ENCODE data around the gene GRIK3. TPM values are rescaled to one million over a fixed set of nuclear protein-coding genes. Genes with fewer than 3 reads are reported as not detected.
A peak's percentile ranks its signal among the peaks of the same experiment; 100 is the strongest.

Gene GRIK3
- total RNA-seq, 1 donor from 2014 or later = 32.2 TPM

GRCh38 chr1:37021502-37021901 is 12.8 kb downstream of the GRIK3 start:
- no peak for ATAC-seq
- intact Hi-C loops (cut with DNase I) = loop anchor here (10.0 kb wide), 1 partner anchor 317 kb away; no protein-coding TSS in a partner anchor
- DNase-seq (ENCODE audit: low spot score) = no peak

- DNase-seq (ENCODE audit: low spot score) (no peak), ATAC-seq (no peak)
- intact Hi-C loops (cut with DNase I) = loop anchor here (10.0 kb wide), 1 partner anchor 316 kb away; no protein-coding TSS in a partner anchor
Measured at GRCh38 chr1:37020653-37021277, 13.6 kb downstream of the GRIK3 start.

DNA sequence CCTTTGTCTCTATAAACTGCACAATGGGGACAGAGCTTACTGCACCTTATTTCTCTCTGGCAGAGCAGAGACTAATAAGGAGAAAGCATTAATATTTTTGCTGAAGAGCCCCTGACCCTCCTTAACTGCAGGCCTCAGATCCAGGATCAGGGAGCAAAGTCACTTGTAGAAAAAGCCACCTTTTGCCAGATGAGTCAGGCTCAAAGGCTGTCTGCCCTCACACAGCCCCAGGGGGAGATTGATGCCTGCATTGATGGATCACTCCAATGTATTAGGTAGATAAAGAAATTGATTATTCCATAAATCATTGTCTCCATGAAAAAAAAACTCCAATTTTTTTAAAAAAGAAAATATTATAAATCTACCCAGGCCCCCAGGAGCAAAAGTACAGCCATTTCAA is 15.8 kb downstream of the GRIK3 start:
- ATAC-seq (no peak), DNase-seq (ENCODE audit: low spot score) (no peak)
- intact Hi-C loops (cut with DNase I) = no loop called here

GRCh38 chr1:37017720-37018119 is 16.6 kb downstream of the GRIK3 start:
- no peak for ATAC-seq

DNA sequence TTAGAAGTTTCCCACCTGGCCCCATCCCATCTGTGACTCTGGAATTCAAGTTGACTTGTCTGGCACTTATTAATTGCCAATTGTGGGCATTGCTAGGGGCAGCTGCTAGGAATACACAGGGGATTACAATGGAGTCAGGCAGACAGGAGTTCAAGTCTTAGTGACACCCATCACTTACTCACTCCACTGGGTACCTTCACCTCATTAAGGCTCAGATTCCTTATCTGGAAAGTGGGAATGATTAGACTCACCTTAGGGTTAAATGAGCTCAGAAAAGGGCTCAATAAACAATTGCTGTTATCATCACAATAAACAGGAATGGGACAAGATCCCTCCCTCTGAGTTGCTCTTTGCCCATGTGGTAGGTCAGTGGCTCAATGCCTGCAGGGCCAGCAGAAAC is 18.2 kb downstream of the GRIK3 start:
- DNase-seq (ENCODE audit: low spot score) (no peak), ATAC-seq (no peak)
- intact Hi-C loops (cut with DNase I) = no loop called here

More at GRCh38 chr1:37017720-37018119, 16.6 kb downstream of the GRIK3 start:
- DNase-seq (ENCODE audit: low spot score) = no peak
- intact Hi-C loops (cut with DNase I) = no loop called here

DNA sequence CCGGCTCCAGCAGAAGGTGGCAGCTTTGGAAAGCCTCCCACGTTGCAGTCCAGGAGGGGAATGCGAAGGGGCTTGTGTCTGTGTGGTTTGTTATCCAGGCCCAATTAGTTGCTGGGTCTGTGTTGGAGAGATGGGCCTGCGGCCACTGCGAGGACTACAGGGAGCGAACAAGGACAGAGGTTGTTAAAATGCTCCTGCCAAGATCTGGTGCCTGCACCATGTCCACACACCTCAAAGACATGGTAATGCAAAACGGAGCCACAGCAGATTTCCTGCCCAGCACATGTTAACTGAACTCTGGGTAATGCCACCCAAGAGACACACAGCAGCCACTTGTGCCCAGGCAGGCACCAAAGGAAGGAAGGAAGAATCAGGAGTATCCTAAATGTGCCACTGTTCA is 18.6 kb downstream of the GRIK3 start:
- ATAC-seq = no peak
- intact Hi-C loops (cut with DNase I) = no loop called here
- no peak for DNase-seq (ENCODE audit: low spot score)

DNA sequence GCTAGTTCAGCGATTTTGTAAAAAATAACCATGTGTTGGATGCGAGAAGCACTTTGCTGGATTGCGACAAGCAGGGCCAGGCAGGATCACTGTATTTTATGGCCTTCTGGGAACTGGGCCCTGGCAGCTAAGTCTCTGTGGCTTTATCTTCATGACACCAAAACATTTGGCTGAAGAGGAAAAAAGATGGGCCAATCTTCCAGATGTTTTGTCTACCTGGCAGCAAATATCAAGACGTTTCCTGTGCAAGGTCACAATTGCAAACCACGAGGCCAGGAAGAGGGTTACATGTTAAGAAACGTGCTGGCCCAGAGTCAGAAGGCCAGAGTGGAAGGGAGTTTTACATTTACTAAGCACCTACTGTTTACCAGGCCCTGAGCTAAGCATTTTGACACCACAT is 22.1 kb downstream of the GRIK3 start:
- ATAC-seq = no peak
- no peak for DNase-seq (ENCODE audit: low spot score)
- intact Hi-C loops (cut with DNase I) = no loop called here

- intact Hi-C loops (cut with DNase I) = no loop called here
- ATAC-seq (no peak), DNase-seq (ENCODE audit: low spot score) (no peak)
Measured at GRCh38 chr1:37010011-37010410, 24.3 kb downstream of the GRIK3 start.

- ATAC-seq (no peak), DNase-seq (ENCODE audit: low spot score) (no peak)
- intact Hi-C loops (cut with DNase I) = no loop called here
Measured at GRCh38 chr1:37009521-37009920, 24.8 kb downstream of the GRIK3 start.

DNA sequence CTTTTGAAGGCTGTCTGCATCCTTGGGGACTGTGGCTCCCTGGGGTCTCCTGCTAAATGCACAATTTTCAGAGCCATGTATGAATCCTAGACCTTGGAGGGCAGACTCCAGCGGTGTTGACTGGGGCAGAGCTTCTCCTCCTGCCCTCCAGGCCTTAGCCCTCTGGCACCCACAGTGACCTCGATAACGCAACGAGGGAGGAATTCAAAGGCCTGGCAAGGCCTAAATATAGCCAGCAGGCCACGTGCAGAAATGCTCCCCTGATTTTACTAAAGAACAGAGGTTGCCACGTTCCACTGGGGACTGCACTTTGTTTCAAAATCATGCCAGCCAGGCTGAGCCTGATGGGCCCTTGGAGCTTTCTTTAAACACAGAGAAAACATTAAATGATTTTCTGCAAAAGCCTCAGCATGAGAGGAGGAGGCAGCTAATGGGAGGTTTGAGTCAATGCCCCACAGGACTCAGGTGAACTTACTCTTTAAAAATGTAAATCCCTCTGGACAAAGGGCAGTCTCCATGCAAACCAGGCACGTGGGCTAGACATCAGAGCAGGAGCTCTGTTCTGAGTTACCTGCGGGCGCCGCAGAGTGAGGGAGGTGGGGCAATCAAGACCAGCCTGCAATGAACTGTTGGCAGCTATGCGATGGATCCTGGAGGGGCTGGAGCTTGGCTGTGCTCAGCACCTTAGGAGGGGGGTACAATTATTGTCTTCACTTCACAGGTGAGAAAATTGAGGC is 28.0 kb downstream of the GRIK3 start:
- ATAC-seq = no peak
- intact Hi-C loops (cut with DNase I) = no loop called here
- no peak for DNase-seq (ENCODE audit: low spot score)

DNA sequence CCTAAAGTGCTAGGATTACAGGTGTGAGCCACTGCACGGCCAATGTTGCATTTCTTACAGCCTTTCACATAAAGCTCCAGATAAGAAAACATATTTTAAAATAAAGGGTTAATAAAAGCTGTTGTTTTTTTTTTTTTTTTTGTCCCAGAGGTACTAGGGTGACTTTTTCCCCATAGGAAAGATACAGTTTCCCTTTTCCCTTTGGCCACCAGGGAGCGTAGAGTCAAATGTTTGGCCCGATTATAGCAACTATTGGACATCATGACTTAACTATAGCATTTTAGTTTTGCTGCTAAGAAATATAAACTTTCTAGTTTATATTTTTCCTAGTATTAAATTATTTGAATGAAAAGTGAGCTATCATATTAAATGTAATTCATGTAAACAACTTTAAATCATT is 31.4 kb downstream of the GRIK3 start:
- DNase-seq (ENCODE audit: low spot score) (no peak), ATAC-seq (no peak)
- intact Hi-C loops (cut with DNase I) = no loop called here

DNA sequence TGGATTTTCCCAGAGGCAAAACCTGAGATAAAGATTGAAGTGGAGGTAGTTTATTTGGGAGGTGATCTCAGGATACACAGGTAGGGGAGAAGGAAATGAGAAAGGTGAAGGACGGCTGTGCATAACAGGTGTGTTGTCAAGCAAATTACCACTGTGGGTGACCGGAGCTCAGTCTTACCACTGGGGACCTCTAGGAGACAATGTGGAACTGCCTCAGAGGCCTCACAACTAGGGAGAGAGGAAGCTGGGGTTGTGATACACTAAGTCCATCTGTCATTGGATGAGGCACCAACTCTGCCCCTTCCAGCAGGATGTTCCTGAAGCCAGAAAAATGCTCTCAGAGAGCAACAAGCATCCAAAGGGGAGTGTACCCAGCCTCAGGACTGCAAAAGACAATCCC is 32.6 kb downstream of the GRIK3 start:
- intact Hi-C loops (cut with DNase I) = no loop called here
- ATAC-seq (no peak), DNase-seq (ENCODE audit: low spot score) (no peak)

DNA sequence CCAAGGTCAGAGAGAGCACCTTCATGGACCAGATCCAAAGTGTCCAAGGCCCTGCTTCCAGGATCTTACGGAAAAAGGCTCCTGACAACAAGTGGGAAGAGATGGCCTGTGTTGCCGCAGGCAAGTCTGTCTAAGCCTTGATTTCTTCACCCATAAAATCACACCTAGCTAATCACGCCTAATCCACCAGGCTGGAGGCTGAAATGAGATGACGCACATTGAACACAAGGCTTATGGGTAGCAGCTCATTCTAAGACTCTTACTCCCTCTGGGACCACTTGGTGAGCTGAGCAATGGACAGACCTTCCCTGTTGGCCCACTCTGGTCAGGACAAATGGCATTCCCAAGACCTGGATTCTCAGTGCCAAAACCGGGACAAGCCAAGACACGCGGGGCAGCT is 38.2 kb downstream of the GRIK3 start:
- DNase-seq (ENCODE audit: low spot score) = no peak
- ATAC-seq = no peak
- intact Hi-C loops (cut with DNase I) = no loop called here

GRCh38 chr1:36994868-36995267 is 39.4 kb downstream of the GRIK3 start:
- ATAC-seq (no peak), DNase-seq (ENCODE audit: low spot score) (no peak)
- intact Hi-C loops (cut with DNase I) = no loop called here

GRCh38 chr1:36994294-36994693 is 40.0 kb downstream of the GRIK3 start:
- ATAC-seq (no peak), DNase-seq (ENCODE audit: low spot score) (no peak)
- intact Hi-C loops (cut with DNase I) = no loop called here

DNA sequence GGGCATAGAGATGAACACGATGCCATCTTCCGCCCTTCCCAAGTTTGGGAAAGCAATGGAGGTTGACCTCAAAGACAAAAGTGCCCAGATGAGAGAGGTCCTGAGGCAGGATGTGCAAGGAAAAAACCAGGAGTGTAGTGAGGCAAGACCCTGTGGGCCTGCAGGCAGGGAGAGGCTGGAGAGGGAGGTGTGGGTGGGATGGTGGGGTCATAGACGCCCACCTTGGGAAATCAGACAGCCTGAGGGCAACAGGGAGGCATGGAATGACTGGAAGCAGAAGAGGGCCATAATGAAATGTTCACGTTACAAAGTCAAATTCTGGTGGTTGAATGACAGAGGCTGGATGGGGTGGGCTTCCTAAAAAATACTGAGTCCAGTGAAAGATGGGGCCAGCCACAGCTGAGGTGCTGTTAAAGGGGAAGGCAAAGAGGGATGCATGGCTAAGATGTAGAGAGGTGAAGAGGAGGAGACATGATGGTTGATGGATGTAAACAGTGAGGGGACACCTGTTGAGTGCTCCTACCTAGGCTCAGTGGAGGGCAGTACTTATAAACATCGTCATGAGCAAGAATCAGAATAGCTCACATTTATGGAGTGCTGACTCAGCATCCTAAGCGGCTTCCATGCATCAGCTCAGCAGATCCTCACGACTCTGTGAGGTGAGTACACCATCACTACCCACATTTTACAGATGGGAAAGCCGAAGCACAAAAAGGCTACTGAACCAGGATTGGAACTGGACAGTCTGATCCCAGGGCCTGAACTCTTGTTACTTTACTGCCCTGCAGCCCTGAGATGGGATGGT is 42.0 kb downstream of the GRIK3 start:
- DNase-seq (ENCODE audit: low spot score) (no peak), ATAC-seq (no peak)
- intact Hi-C loops (cut with DNase I) = no loop called here

DNA sequence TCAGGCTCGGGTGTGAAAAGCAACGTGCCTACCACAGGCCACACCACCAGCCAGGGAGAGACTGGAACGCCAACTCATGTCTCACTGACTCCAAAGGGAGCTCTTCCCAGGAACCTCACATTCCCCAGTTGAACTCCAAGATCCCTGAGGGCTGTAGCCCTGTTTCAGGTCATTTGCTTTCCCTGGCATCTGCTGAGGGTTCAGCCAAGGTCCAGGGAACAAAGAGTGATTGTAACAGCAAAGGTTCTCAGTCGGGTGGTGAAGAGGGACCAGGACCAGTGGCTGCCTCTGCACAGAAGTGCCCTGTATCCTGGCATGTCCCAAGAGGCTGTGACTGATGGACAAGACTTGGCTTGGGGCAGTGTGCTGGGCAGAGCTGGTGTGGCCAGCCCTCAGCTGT is 42.8 kb downstream of the GRIK3 start:
- DNase-seq (ENCODE audit: low spot score) (no peak), ATAC-seq (no peak)
- intact Hi-C loops (cut with DNase I) = no loop called here

- ATAC-seq (no peak), DNase-seq (ENCODE audit: low spot score) (no peak)
- intact Hi-C loops (cut with DNase I) = no loop called here
Measured at GRCh38 chr1:36990928-36991327, 43.4 kb downstream of the GRIK3 start.

DNA sequence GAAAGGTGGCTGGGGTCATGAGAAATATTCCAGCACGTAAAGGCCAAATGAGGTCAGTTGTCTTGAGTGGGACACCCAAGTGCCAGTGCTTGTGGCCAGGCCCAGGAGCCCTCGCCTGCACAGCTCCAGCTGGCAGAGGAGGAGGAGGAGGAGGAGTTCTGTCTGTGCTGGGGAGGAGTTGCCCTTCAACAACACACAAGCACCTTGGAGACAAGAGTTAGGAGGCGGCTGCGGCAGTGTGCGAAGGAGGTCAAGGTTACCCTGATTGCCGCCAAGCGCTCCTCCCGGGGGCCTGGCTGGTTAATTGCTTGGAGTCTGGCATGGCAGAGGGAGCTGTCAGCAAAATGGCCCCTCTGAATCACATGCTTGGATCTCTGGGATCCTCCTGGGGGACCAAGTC is 45.1 kb downstream of the GRIK3 start:
- intact Hi-C loops (cut with DNase I) = no loop called here
- peak; percentile 50 for ATAC-seq
- no peak for DNase-seq (ENCODE audit: low spot score)

DNA sequence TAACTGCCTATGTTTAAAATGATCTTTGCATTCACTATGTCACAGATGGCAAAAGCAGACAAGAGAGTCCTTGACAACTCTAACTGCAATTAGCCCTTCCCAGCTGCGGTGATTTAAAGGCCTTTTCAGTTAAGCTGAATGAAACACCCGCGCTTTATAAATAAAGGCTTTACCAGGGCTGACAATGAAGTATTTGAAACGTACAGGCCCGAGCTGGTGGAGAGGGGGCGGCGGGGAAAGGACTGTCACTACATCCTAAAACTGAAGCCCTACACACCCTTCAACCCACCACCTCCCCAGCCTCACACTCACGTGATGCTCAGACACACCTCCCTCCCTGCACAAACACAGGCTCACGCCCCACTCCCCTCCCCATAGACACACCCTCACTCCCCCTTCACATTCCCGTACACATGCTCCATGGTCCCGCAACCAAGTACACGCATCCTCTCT is 45.5 kb downstream of the GRIK3 start:
- DNase-seq (ENCODE audit: low spot score) (no peak), ATAC-seq (peak; percentile 57)
- intact Hi-C loops (cut with DNase I) = no loop called here
